ENCODE measurements around the gene MYL10.
"Not testable (repeated sequence)": the region's sequence is repeated elsewhere in the genome, so short reads cannot be mapped to it uniquely, and the experiment has no call there.

The MYL10 gene

DNA sequence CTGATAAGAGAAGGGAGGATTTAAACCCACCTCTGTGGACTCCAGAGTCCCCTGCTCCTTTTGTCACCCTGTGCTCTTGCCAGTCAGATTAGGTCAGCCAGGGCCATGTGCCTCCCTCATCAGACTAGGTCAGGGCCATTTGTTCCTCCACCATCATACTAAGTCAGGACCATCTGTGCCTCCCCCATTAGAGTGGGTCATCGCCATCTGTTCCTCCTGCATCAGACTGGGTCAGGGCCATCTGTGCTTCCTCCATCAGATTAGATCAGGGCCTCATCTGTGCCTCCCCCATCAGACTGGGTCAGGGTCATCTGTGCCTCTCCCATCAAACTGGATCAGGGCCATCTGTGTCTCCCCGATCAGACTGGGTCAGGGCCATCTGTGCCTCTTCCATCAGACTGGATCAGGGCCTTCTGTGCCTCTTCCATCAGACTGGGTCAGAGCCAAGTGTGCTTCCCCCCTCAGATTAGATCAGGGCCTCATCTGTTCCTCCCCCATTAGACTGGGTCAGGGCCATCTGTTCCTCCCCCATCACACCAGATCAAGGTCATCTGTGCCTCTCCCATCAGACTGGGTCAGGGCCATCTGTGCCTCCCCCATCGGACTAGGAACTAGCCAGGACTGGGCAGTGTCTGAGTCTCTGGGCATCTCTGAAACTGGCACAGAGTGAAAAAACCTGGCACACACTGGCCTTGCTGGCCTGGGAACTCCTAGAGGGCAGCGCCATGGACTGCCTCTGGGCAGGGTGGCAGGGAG is 11.5 kb downstream of the MYL10 start:
- DNase-seq: no peak

DNA sequence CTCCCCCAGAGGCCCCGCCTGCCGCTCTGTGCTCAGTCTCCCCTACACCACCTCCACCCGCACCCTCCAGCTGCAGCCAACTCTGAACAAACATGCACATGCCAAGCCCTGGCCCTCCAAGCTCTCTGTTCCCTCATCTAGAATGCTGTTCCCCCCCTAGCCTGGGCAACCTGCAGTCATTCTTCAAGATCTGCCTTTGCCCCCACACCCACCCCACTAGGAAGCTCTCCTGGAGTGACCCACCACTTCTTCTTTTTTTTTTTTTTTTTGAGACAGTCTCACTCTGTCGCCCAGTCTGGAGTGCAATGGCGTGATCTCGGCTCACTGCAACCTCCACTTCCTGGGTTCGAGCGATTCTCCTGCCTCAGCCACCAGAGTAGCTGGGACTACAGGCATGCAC is 13.7 kb downstream of the MYL10 start:
- DNase-seq: no peak

DNA sequence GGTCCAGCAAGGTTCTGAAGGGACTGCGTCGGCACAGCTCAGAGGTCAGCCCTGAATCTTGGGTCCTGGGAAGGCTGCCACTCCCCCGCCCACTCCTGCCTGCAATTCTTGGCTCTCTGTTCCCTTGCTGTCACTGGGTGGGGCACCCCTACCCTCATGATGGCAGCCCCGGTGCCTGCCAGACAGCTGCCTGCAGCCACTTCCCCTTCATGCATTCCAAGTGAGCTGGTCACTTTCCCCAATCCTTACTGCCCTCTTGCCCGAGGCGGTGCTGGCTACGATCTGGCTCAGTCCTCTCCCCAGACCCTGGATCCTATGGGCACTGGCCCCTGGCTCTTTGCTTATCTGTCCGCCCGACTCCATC is 14.2 kb downstream of the MYL10 start:
- DNase-seq: no peak

DNA sequence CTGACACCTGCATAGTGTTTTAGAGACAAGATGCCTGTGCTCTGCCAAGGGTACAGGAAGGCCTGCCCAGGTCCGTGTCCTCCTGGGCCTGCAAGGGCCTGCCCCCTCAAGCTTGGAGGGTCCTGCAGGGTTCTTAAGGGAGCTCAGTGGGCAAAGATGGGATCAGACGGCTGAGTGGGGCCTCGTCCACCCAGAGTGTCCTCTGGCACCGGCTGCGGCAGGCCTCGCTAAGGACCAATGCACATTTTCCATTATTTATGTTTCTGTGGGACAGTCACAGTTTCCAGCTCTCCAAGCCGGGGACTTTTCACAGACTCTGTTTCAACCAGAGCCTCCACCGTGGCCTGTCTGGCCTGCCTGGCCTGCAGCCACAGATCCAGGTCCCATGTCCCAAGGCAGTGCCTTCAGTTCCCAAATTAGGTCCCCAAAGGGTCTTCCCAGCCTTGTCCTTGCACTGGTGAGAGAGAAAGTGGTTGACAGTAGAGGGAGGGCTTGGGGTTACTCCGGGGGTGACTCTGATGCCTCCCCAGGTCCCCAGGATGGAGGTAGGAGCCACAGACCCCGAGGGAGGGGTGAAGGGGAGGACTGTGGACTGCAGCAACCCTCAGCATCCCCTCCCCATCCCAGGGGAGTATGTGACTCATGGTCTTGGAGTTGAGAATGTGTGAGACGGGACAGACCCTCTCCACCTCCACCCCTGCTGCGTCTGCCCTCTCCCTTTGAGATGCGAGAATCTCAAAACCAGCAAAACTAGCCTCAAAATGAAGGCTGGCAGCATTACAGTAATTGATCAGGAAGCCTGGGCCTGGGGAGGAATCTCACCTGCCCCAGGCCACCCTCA is 14.8 kb downstream of the MYL10 start:
- DNase-seq: no peak

DNA sequence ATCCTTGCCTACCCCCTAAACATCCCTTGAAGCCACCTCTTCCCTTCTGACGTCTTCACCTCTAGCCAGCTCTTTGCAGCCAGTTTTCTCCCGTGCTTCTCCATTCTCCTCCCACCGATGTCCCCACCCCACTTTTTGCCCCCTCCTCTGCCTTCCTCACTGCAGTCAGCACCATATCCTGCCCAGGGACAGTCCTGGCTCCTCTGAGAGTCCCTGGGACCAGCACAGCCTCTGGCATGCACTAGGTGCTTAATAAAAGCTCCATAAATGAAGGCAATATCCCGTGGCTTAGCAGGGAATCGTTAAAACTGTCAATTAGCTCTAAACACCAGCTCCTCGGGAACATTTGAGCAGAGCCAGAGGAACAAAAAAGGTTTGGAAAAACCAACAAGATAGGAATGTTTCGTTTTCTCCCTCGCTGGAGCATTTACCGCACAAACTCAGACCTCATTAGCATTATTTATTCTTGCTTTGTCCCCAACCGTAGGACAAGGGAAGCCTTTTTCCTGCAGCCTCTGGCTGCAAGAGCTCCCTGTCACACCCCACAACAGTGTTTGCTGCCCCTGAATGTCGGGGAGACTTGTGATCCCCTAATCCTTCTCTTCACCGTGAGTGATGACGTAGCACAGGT is 16.1 kb downstream of the MYL10 start:
- DNase-seq: no peak

DNA sequence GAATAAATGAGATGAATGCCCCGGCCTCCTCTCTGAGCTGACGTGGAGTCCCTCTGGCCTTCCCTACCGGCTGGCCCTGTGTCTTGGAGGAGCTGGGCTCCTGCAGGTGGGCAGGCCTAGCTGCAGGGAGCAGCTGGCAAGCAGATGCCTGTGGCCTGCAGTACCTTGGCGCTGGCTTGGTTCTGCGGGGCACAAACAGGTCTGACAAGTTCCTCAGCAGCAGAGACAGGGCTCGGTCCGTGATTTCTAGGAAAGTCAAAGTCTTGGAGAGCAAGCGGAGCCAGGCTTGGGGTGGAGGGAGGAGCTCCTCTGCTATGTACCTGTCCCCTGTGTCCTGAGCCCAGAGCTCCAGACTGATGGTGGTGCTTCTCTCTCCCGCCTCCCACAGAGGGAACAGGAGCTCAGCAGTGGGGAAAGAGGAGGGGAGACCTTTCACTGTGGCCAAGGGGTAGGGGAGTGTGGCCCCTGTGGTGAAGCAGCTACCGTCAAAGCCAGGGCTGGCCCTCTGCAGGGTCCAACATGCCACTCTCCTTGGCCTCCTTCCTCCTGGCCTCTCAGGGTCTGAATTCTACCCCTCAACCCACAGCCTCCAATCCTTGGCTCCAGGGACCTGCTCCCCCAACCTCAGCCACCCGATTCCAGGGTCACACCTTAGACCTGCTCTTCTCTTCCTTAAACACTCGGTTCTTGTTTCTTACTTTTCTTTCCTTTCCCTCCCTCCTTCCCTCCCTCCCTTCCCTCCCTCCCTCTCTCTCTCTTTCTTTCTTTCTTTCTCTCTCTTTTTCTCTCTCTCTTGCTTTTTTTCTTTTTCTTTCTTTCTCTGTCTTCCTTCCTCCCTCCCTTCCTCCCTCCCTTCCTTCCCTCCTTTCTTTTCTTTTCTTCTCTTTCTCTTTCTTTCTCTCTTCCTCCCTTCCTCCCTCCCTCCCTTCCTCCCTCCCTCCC is 20.1 kb downstream of the MYL10 start:
- DNase-seq: no peak

DNA sequence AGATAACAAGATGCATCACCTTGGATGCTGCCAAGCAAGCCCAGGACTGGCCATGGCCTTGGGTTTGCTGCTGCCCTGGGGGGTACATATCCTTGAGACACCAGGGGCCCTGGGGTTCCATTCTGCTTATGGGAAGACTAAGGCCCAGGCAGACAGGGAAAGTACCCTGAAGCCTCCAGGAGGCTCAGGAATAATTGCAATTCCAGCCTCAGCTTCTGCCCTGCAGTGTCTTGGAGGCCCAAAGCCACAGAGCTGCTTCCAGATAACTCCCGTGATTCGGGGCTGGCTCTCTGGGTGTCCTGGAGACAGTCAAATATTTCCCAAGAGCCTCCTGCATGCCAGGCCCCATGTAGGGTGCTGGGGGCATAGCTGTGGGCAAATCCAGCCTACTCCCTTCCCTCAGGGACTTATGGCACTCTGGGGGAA is 22.6 kb downstream of the MYL10 start:
- no peak for DNase-seq

DNA sequence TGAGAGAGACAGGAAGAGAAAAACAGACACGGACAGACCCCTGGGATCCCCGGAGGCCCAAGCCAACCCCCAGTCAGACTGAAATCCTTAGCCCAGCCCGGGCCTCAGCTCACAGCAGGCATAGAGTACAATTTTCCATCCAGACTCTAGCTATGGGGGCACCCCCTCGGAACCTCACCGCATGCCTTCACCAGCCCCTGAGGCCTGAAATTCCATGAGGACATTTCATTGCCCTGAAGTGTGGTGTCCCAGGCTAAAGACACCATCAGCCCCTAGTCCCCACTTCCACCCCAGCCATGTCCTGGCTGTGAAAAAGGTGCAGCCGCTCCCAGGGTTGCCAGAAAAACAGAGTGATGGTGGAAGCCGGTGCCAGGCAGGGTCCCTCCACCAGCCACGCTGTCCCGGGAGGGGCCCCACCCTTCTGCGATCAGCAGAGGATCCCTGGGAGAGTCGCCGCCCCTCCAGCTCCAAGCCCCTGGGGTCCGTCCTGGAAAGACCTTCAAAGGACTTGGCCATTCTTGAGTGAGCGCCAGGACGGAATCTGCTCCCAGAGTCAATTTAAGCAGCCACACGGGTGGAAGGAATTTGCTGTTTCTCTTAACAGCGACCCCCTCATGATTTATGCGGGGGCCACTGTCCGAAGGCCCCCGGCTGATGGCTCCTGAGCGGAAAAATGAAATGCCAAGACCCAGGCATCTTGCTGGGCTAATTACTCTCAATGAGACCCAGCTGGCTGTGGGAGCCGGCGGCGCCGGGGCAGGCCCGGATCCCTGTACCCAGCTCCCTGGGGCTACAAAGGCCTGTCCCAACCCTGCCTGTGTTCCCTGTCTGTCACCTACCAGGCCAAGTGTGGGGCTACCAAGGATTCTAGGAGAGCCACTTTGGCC is 23.2 kb downstream of the MYL10 start:
- no peak for DNase-seq

DNA sequence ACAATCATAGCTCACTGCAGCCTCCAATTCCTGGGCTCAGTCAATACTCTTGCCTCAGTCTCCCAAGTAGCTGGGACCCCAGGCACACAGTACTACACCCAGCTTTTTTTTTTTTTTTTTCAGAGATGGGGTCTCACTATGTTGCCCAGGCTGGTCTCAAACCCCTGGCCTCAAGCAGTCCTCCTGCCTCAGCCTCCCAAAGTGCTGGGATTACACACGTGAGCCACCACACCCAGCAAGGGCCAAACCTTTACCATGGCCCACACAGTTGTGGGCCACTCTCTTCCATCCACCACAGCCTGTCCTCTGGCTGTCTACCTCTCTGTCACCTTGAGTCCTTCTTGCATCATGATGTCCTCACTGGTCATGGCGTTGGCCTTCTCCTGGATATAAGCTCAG is 24.2 kb downstream of the MYL10 start:
- DNase-seq: not testable (repeated sequence)

DNA sequence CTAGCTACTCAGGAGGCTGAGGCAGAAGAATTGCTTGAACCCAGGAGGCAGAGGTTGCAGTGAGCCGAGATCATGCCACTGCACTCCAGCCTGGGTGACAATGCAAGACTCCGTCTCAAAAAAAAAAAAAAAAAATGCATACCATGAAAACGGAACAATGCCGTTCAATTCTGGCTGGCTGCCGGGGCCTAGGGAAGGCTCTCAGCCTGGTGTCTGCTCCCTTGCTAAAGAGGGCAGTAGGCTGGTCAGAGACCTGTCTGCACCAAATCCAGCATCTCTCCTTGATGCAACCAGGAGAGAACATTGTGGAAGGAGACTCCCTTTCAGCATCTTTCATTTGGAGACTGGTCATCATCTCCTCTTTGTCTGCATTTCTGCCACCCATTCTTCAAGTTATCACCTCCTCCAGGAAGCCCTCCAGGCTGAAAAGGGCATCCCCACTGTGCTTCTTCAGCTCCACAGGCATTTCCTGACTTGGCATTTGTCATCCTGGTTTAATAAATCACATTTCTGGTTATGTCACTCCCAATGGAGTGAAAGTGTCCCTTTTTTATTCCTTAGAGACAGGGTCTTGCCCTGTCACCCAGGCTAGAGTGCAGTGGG is 24.7 kb downstream of the MYL10 start:
- no peak for DNase-seq

DNA sequence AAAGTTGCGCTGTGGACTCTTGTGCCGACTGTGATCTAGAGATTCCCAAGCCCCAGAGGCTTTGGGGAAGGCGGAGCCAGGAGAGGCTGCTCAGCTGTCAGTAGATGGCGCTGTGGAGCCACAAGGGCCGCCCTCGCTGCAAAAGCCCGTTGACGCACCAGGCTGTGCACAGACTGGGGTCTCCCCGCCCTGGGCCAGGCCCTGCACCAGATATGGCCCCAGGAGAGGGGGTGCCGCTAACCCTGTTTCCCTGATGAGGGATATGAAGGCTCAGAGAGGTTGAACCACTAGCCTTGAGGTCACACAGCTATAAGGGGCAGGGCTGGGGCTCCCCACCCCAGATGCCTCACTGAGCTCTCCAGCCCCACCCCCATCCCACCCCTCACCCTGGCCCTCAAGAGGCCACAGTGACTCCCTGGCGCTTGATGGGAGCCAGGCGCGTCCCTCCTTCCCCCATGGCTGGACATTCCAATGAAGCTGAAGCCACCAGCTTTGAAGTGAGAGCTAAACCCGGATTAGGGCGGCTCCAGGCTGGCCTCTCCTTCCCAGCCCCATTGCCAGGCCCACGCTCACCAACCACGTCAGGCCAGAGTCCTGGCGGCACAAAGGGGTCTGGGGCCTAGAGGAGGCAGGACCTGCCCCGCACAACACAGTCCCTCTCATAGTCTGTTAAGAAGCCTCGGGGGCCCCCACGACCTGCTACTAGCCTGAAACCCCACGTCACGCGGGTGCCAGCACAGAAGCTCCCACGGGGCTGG is 26.4 kb downstream of the MYL10 start:
- DNase-seq: peak; percentile 29 to 51

DNA sequence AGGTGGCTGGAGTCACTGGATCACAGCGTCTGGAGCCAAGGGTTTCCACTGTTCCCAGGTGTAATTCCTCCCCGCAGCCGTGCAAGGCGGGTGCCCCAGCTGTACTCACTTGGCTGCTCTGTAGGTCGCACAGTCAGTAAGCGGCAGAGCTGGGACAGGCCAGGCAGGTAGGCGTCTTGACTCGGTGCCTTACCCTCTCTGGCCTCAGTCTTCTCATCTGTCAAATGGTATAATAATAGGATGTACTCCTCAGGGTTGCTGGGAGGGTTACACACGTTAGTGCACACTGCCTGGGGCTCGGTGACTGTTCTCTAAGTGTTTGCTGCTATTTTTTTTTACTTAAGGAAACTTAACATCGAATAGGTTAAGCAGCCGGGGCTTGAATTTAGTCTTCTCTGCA is 27.0 kb downstream of the MYL10 start:
- no peak for DNase-seq

DNA sequence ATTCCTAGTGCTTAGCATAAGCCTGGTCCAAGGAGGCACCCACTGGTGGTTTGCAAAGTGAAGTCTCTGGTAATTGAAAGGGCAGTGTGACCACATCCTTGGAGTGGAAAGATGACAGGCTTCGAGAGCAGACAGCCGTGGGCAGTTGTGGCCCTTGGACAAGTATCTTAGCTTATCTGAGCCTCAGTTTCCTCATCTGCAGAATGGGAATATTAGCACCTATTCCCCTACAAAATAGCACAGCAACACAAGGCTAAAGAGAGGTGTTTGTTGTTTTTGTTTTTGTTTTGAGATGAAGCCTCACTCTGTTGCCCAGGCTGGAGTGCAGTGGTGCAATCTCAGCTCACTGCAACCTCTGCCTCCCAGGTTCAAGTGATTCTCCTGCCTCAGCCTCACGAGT is 29.3 kb downstream of the MYL10 start:
- DNase-seq: no peak

DNA sequence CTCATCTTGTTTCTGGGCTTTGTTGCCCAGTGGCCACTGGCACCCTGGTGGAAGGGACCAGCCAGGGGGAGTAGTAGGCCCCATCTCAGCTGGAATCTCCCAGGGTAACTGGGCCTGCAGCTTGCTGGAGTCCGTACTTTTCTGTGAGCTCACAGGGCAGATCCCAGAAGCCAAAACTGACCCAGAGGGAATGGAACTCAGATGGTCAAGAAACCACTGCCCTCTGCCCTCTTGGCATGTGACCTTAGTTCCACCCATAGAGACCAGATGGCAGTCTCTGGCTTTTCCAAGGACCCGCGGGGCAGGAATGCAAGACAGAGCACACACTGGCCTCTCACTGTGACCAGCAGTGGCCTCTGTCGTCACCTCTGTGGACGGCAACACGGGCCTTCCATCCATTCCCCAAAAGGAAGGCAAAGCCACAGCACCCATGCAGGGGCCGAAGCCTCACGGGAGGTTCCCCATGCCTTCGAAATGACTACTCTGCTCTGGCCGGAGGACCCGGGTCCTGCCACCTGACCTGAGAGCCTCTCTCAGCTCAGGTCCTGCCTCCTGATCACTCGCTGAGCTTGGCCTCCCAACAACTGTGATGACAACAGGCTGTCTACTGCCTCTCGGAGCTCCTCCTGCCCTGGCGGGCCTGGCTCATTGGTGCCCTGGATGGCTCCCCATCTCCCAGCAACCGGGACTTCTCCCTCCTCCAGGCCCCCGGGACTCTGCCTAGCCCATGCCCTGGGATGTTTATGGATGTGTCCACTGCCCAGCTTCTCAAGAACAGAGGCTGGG is 29.9 kb downstream of the MYL10 start:
- DNase-seq: no peak

DNA sequence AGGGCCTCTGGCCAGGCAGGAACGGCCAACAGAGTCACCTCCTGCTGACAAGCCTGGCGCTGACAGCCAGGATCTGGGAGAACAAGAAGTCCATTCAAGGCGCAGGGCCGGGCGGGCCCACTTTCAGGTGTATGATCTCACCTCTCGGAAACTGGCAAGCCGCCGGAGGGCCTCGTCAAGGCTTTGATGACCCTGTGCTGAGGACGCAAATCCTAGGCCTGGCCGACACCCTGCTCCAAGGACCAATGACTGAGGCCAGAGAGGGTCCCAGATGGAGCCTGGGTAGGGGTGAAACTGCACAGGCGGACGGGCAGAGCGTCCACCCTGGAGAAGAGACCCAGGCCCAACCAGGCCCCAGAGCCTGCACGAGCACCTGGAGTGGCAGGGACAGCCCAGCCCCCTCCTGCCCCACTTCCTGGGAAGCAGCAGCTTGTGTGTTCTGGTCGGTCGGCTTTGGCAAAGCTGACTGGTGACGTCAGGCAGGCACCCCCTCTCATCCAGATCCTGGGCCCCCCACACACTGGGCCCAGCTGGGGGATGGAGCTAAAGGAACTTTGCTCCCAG is 30.6 kb downstream of the MYL10 start:
- DNase-seq: no peak

DNA sequence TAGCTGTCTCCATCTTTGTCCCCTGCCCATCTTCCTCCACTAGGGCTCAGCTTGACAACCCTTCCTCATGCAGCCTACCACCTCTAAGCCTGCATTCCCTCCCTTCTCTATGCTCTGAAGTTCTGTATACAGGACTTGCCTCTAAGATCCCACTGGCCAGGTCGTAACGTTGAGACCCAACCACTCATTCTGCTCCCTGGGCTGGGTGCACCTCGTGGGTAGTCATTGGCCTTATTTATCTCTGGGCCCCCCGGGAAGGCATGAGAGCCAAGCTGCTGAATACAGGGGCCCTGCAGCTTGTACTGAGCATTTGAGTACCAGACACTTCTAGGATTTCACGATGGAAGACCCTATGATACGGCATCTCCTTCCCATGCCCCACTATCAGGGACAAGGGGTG is 31.2 kb downstream of the MYL10 start:
- no peak for DNase-seq

DNA sequence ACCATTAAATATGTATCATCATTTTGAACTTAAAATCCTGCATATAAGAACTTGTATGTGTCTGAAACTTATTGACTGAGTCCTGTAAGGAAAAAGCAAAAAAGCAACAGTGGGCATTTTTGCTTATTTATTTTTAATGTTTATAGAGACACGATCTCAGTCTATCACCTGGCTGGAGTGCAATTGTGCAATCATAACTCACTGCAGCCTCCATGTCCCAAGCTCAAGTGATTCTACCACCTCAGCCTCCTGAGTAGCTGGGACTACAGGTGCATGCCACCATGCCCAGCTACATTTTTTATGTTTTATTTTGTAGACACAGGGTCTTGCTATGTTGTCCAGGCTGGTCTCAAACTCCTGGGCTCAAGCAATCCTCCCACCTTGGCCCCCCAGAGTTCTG is 32.2 kb downstream of the MYL10 start:
- DNase-seq: no peak

DNA sequence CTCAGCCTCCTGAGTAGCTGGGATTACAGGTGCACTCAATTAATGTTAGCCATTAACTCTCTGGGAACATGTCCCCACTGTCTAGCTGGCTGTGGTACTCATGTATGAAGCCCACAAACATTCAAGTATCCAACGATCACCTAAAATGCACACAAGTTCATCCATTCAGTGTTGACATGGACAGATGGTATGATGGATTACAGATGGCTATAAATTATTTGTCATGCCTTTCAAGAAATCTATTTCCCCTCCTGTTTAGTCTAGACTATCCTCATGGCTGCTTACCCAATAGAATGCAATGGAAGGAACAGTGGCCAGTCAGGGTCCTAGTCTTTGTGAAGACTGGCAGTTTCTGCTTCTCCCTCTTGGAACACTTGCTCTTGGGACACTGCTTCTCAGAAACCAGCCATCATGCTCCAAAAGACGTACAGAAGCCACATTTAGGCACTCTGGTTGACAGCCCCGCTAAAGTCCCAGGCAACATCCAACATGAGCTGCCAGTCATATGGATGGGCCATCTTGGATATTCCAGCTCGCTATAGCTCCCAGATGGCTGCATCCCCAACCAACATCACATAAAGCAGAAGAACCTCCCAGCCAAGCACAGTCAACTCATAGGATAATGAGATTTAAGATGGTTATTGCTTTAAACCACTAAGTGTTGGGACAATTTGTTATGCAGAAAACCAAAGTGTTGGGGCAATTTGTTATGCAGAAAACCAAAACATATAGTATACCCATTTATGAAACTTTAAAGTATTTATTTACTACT is 33.1 kb downstream of the MYL10 start:
- no peak for DNase-seq

DNA sequence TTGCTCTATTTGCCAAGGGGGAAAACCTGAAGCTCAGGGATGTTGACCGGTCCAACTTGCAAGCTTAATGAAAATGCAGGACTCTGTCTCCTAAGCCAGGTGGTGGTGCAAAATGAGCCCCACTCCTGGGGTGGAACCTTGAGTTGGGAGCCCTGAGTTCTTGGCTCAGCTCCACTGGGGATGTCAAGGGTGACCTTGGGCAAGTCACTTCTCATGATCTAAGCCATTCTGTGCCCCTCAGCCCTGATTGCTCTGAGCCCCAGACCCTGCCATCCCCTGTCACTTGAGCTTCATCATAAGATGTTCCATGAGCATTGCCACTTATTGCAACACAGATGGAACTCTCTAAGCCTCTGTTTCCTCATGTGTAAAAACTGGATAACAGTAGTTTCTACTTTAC is 33.9 kb downstream of the MYL10 start:
- DNase-seq: no peak

All from SHP77 (cell line).